SK-N-SH treated with all-trans-retinoic acid at 6 μM for 48 hours (cell line): ENCODE data around the gene IMPG1.

Source experiments
- ATAC-seq: fragments of 200-7000 bp; cut with Tn5 transposase; 3 replicates; pipeline ENCODE4 v1.9.1; 2020; ENCODE audit warnings: mild to moderate bottlenecking, moderate library complexity
- ARNTL ChIP-seq: fragments of 450-650 bp; formaldehyde crosslinking; IDR thresholded peaks from 2 replicates; pipeline ENCODE4 v1.5.0; 2020; ENCODE audit warnings: low read depth, mild to moderate bottlenecking, moderate library complexity, borderline replicate concordance
- BACH2 ChIP-seq: fragments of 250-450 bp; sonication (Bioruptor Pico); IDR thresholded peaks from 2 replicates; pipeline ENCODE4 v1.9.0; 2021; ENCODE audit warnings: mild to moderate bottlenecking, borderline replicate concordance
- CREB5 ChIP-seq: fragments of 250-450 bp; sonication (Bioruptor Pico); IDR thresholded peaks from 2 replicates; pipeline ENCODE4 v1.5.1; 2020; ENCODE audit warnings: low read depth, mild to moderate bottlenecking, moderate library complexity
- CSDC2 ChIP-seq: fragments of 250-450 bp; sonication (Bioruptor Pico); IDR thresholded peaks from 2 replicates; pipeline ENCODE4 v1.5.0; 2020; ENCODE audit warnings: mild to moderate bottlenecking, moderate library complexity
- CSRNP3 ChIP-seq: fragments of 250-450 bp; sonication (Bioruptor Pico); IDR thresholded peaks from 2 replicates; pipeline ENCODE4 v1.5.1; 2021; ENCODE audit warnings: mild to moderate bottlenecking, moderate library complexity
- ESRRG ChIP-seq: fragments of 250-450 bp; sonication (Bioruptor Pico); IDR thresholded peaks from 2 replicates; pipeline ENCODE4 v1.6.1; 2021; ENCODE audit warnings: mild to moderate bottlenecking
- GLIS3 ChIP-seq: fragments of 250-450 bp; sonication (Bioruptor Pico); IDR thresholded peaks from 2 replicates; pipeline ENCODE4 v1.5.0; 2020; ENCODE audit warnings: mild to moderate bottlenecking, moderate library complexity
- OSR1 ChIP-seq: fragments of 250-450 bp; sonication (Bioruptor Pico); IDR thresholded peaks from 2 replicates; pipeline ENCODE4 v1.8.0; 2022; ENCODE audit warnings: moderate library complexity, mild to moderate bottlenecking, inconsistent platforms
- PATZ1 ChIP-seq: fragments of 250-450 bp; sonication (Bioruptor Pico); IDR thresholded peaks from 2 replicates; pipeline ENCODE4 v1.8.0; 2020; ENCODE audit warnings: mild to moderate bottlenecking, moderate library complexity, borderline replicate concordance
- POU6F1 ChIP-seq: fragments of 250-450 bp; sonication (Bioruptor Pico); IDR thresholded peaks from 2 replicates; pipeline ENCODE4 v1.8.0; 2021; ENCODE audit warnings: low read depth, mild to moderate bottlenecking, moderate library complexity, borderline replicate concordance
- PPARA ChIP-seq: fragments of 250-450 bp; sonication (Bioruptor Pico); IDR thresholded peaks from 2 replicates; pipeline ENCODE4 v1.5.0; 2020; ENCODE audit warnings: mild to moderate bottlenecking, borderline replicate concordance
- RARB ChIP-seq: fragments of 250-450 bp; sonication (Bioruptor Pico); IDR thresholded peaks from 2 replicates; pipeline ENCODE4 v1.8.0; 2021; ENCODE audit warnings: mild to moderate bottlenecking, moderate library complexity
- SNAI2 ChIP-seq: fragments of 250-450 bp; sonication (Bioruptor Pico); IDR thresholded peaks from 2 replicates; pipeline ENCODE4 v1.5.0; 2020; ENCODE audit warnings: mild to moderate bottlenecking, moderate library complexity
- TCF4 ChIP-seq: fragments of 250-450 bp; sonication (Bioruptor Pico); IDR thresholded peaks from 2 replicates; pipeline ENCODE4 v1.8.0; 2021; ENCODE audit warnings: mild to moderate bottlenecking, moderate library complexity, borderline replicate concordance
- TSHZ2 ChIP-seq: fragments of 250-450 bp; sonication (Bioruptor Pico); IDR thresholded peaks from 2 replicates; pipeline ENCODE4 v1.5.0; 2020; ENCODE audit warnings: mild to moderate bottlenecking, moderate library complexity
- ZC3H10 ChIP-seq: fragments of 250-450 bp; sonication (Bioruptor Pico); IDR thresholded peaks from 2 replicates; pipeline ENCODE4 v1.5.1; 2021; ENCODE audit warnings: mild to moderate bottlenecking, moderate library complexity
- ZFP3 ChIP-seq: fragments of 250-450 bp; sonication (Bioruptor Pico); IDR thresholded peaks from 2 replicates; pipeline ENCODE4 v1.5.0; 2020; ENCODE audit warnings: mild to moderate bottlenecking, moderate library complexity
- ZFP30 ChIP-seq: fragments of 450-650 bp; formaldehyde crosslinking; IDR thresholded peaks from 2 replicates; pipeline ENCODE4 v1.5.0; 2022; ENCODE audit warnings: mild to moderate bottlenecking, moderate library complexity
- ZNF565 ChIP-seq: fragments of 450-650 bp; formaldehyde crosslinking; conservative IDR thresholded peaks from 2 replicates; pipeline ENCODE4 v1.5.0; 2020; ENCODE audit warnings: low read depth, mild to moderate bottlenecking, moderate library complexity
- ZNF70 ChIP-seq: fragments of 450-650 bp; formaldehyde crosslinking; IDR thresholded peaks from 2 replicates; pipeline ENCODE4 v1.5.0; 2020; ENCODE audit warnings: mild to moderate bottlenecking, moderate library complexity
- ZNF8 ChIP-seq: fragments of 450-650 bp; formaldehyde crosslinking; IDR thresholded peaks from 2 replicates; pipeline ENCODE4 v1.5.0; 2020; ENCODE audit warnings: mild to moderate bottlenecking, moderate library complexity

Gene IMPG1

GRCh38 chr6:75940564-75940963 is 131.9 kb downstream of the IMPG1 start:
- TF ChIP-seq CSRNP3 (CRISPR knock-in tag) = no peak
- no peak for TF ChIP-seq BACH2
- TF ChIP-seq GLIS3 (CRISPR knock-in tag) = no peak
- no peak for TF ChIP-seq PPARA
- no peak for TF ChIP-seq ARNTL (CRISPR knock-in tag)
- no peak for TF ChIP-seq ESRRG
- no peak for TF ChIP-seq CSDC2 (CRISPR knock-in tag)
- no peak for TF ChIP-seq CREB5 (CRISPR knock-in tag)
- no peak for TF ChIP-seq ZFP3
- no peak for TF ChIP-seq PATZ1 (CRISPR knock-in tag)
- TF ChIP-seq OSR1 (CRISPR knock-in tag) = no peak
- TF ChIP-seq, all 23 proteins: peak for 0
- ATAC-seq = no peak

GRCh38 chr6:75937846-75938245 is 134.6 kb downstream of the IMPG1 start:
- ATAC-seq = no peak
- TF ChIP-seq POU6F1 (CRISPR knock-in tag) (no peak), SNAI2 (CRISPR knock-in tag) (no peak), TSHZ2 (CRISPR knock-in tag) (no peak), ZFP3 (no peak), ZNF8 (CRISPR knock-in tag) (no peak), PPARA (no peak), ESRRG (no peak), ARNTL (CRISPR knock-in tag) (no peak), CSRNP3 (CRISPR knock-in tag) (no peak), ZC3H10 (CRISPR knock-in tag) (no peak), RARB (CRISPR knock-in tag) (no peak), CREB5 (CRISPR knock-in tag) (no peak), PATZ1 (CRISPR knock-in tag) (no peak), ZNF70 (no peak), ZFP30 (CRISPR knock-in tag) (no peak), CSDC2 (CRISPR knock-in tag) (no peak), ZNF565 (CRISPR knock-in tag) (no peak), BACH2 (no peak), TCF4 (CRISPR knock-in tag) (no peak), OSR1 (CRISPR knock-in tag) (no peak)
